MM.1S (cell line): ENCODE data around the gene STARD8.

Source experiments
- CTCF ChIP-seq: fragments of 300-600 bp; sonication (generic); IDR thresholded peaks from 2 replicates; pipeline ENCODE4 v1.5.1; 2016; ENCODE audit warnings: antibody characterized with exemption, low read length, mixed read lengths
- EZH2phosphoT487 ChIP-seq: fragments of 300-600 bp; sonication (generic); IDR thresholded peaks from 2 replicates; pipeline ENCODE4 v1.6.1; 2018; ENCODE audit warnings: antibody characterized with exemption, low read length

DNA sequence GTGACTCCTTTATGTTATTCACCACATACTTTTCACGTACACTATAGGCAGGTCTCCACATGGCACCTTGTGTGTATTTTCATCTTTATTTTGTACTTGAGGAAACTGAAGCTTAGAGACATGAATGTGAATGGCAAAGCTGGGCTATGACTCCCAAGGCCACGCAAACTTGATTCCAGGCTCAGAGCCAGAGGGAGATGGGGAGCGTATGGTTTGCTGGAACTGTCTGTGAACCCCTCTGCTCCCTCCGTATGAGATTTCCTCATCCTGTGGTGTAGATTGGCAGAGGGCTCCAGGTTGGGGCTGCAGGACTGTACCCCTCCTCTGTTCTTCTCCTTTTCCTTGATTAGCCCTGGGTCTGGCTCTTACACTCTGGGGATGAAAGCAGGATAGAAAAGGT is 16.1 kb upstream of the STARD8 start:
- TF ChIP-seq EZH2phosphoT487 (no peak), CTCF (no peak)
